Stimulated activated CD4-positive, alpha-beta T cell treated with anti-CD3 and anti-CD28 coated beads, TNF-alpha, amount 100 ng/mL, for 24 hours (primary cell): ENCODE data around the gene UBE4A.

Experiments
- DNase-seq, 3 experiments: peaks; one replicate each; pipeline ENCODE4 v3.0.0-alpha.2; 2020; ENCODE audit warnings: low read depth in 3 of 3

Gene UBE4A

GRCh38 chr11:118342503-118343161 is 16.8 kb upstream of the UBE4A start, which contains the start of gene CD3D:
Gene CD3D, minus strand, starts transcription at chr11:118342705. Its CDS starts 98 bp downstream, at chr11:118342607.
- DNase-seq = peak; percentile 48 to 64 (median 59)

GRCh38 chr11:118343248-118343647 is 16.2 kb upstream of the UBE4A start:
- no peak for DNase-seq

- peak; percentile 43 to 66 (median 52) for DNase-seq
Measured at GRCh38 chr11:118343981-118344515, 15.4 kb upstream of the UBE4A start, which contains the start of gene CD3G. Gene CD3G, plus strand, starts transcription at chr11:118344344. Its CDS starts 80 bp downstream, at chr11:118344424.

GRCh38 chr11:118349475-118349874 is 9.9 kb upstream of the UBE4A start:
- DNase-seq = no peak

- DNase-seq = no peak
Measured at GRCh38 chr11:118353084-118353710, 6.2 kb upstream of the UBE4A start.

- no peak for DNase-seq
Measured at GRCh38 chr11:118358071-118358470, 1.3 kb upstream of the UBE4A start.

- DNase-seq = no peak
Measured at GRCh38 chr11:118364956-118365615, 5.7 kb downstream of the UBE4A start.

GRCh38 chr11:118366287-118366686 is 6.9 kb downstream of the UBE4A start:
- DNase-seq = no peak

- no peak for DNase-seq
Measured at GRCh38 chr11:118370774-118371173, 11.4 kb downstream of the UBE4A start.

GRCh38 chr11:118373263-118373662 is 13.9 kb downstream of the UBE4A start:
- DNase-seq = no peak

- DNase-seq = no peak
Measured at GRCh38 chr11:118373871-118374270, 14.5 kb downstream of the UBE4A start.

GRCh38 chr11:118374729-118375128 is 15.3 kb downstream of the UBE4A start:
- no peak for DNase-seq

GRCh38 chr11:118375978-118376377 is 16.6 kb downstream of the UBE4A start:
- DNase-seq = no peak

- DNase-seq = no peak
Measured at GRCh38 chr11:118379497-118379896, 20.1 kb downstream of the UBE4A start.

GRCh38 chr11:118380571-118380970 is 21.2 kb downstream of the UBE4A start:
- no peak for DNase-seq

- no peak for DNase-seq
Measured at GRCh38 chr11:118382954-118383353, 23.6 kb downstream of the UBE4A start.

- no peak for DNase-seq
Measured at GRCh38 chr11:118383657-118384056, 24.3 kb downstream of the UBE4A start.

- DNase-seq = no peak
Measured at GRCh38 chr11:118396097-118396501, 36.7 kb downstream of the UBE4A start.

- no peak for DNase-seq
Measured at GRCh38 chr11:118397448-118397847, 38.0 kb downstream of the UBE4A start.

GRCh38 chr11:118398791-118399559 is 39.6 kb downstream of the UBE4A start:
- DNase-seq = peak in 1 of 3 experiments; percentile 36

- DNase-seq = peak; percentile 79 to 92 (median 90)
Measured at GRCh38 chr11:118401151-118401879, 41.9 kb downstream of the UBE4A start, which contains the start of gene ATP5MG. Gene ATP5MG, plus strand, starts transcription at chr11:118401606. Its CDS starts 60 bp downstream, at chr11:118401666.
